ENCODE results near the gene FMC1. TPM values are rescaled to one million over a fixed set of nuclear protein-coding genes. Genes with fewer than 3 reads are reported as not detected.

The FMC1 gene
- polyA plus RNA-seq, 1 donor (not counting 4 experiments of a cell fraction or from before 2014, with no cell fraction given) = 7.8 TPM

- H3K9ac ChIP-seq (ENCODE audit: control insufficient read depth, extremely low read depth, insufficient read depth, low read length) = peak overlapping the region; percentile 97
Measured at GRCh38 chr7:139361523-139361922, 20.4 kb downstream of the FMC1 start.

GRCh38 chr7:139362302-139362701 lies 21.2 kb downstream of the FMC1 start:
- no peaks in the 10 kb centered on the region for H3K9me3 ChIP-seq (ENCODE audit: control insufficient read depth, low read depth, low read length)
- H3K9me1 ChIP-seq (ENCODE audit: control insufficient read depth, extremely low read depth, insufficient read depth, low read length) = no peaks in the 10 kb centered on the region
- TF ChIP-seq CTCF (optimal IDR thresholded peaks at IDR 0.05 in 1 of 3, IDR thresholded peaks at IDR 0.05 in 1 of 3, conservative IDR thresholded peaks at IDR 0.05 in 1 of 3; ENCODE audit: extremely low read depth in 1 of 3, insufficient read depth in 2 of 3, low read length in 3 of 3) (no peak), EZH2 (IDR thresholded peaks at IDR 0.05; ENCODE audit: low read length) (no peak)
- H3K27me3 ChIP-seq (ENCODE audit: control insufficient read depth, extremely low read depth, insufficient read depth, low read length) = no peaks in the 10 kb centered on the region
- peaks cover 2 to 7% of the 10 kb centered on the region in 2 experiments for H3K36me3 ChIP-seq (ENCODE audit: control insufficient read depth in 2 of 2, extremely low read depth in 1 of 2, insufficient read depth in 2 of 2, low read length in 2 of 2)
- peaks cover 72% of the 10 kb centered on the region for H3K79me2 ChIP-seq (ENCODE audit: control insufficient read depth, insufficient read depth, low read length)
- DNase-seq (ENCODE audit: low read depth, low spot score) (no peak), FAIRE-seq (no peak)
- peaks cover 13% of the 10 kb centered on the region for H4K20me1 ChIP-seq (ENCODE audit: control insufficient read depth, extremely low read depth, insufficient read depth, low read length)
- peaks cover 27% of the 10 kb centered on the region for H3K4me1 ChIP-seq (ENCODE audit: control insufficient read depth, extremely low read depth, insufficient read depth, low read length)
- H3K27ac ChIP-seq (ENCODE audit: control insufficient read depth, insufficient read depth, low read length) = no peak overlapping the region
- H3K4me3 ChIP-seq (ENCODE audit: control insufficient read depth in 2 of 3, extremely low read depth in 1 of 3, insufficient read depth in 2 of 3, low read depth in 1 of 3, low read length in 3 of 3) = peak overlapping the region; percentile 89 to 92 (median 91)
- dilution Hi-C loops (cut with MboI; ENCODE audit: extremely low pct_ligation_motif_present, low sequenced_read_pairs) = no loop called here
- no peak overlapping the region for H2AFZ ChIP-seq (ENCODE audit: control insufficient read depth, low read length)
- H3K9ac ChIP-seq (ENCODE audit: control insufficient read depth, extremely low read depth, insufficient read depth, low read length) = peak overlapping the region; percentile 41
- H3K4me2 ChIP-seq (ENCODE audit: control insufficient read depth, extremely low read depth, insufficient read depth, low read depth, low read length) = peak overlapping the region; percentile 66

More at GRCh38 chr7:139361523-139361922, 20.4 kb downstream of the FMC1 start:
- peaks cover 2 to 7% of the 10 kb centered on the region in 2 experiments for H3K36me3 ChIP-seq (ENCODE audit: control insufficient read depth in 2 of 2, extremely low read depth in 1 of 2, insufficient read depth in 2 of 2, low read length in 2 of 2)
- H3K4me2 ChIP-seq (ENCODE audit: control insufficient read depth, extremely low read depth, insufficient read depth, low read depth, low read length) = peak overlapping the region; percentile 66
- H3K4me1 ChIP-seq (ENCODE audit: control insufficient read depth, extremely low read depth, insufficient read depth, low read length) = peaks cover 26% of the 10 kb centered on the region
- H3K9me3 ChIP-seq (ENCODE audit: control insufficient read depth, low read depth, low read length) = no peaks in the 10 kb centered on the region
- dilution Hi-C loops (cut with MboI; ENCODE audit: extremely low pct_ligation_motif_present, low sequenced_read_pairs) = no loop called here
- no peaks in the 10 kb centered on the region for H3K27me3 ChIP-seq (ENCODE audit: control insufficient read depth, extremely low read depth, insufficient read depth, low read length)
- peaks cover 13% of the 10 kb centered on the region for H4K20me1 ChIP-seq (ENCODE audit: control insufficient read depth, extremely low read depth, insufficient read depth, low read length)
- FAIRE-seq = no peak
- no peak overlapping the region for H2AFZ ChIP-seq (ENCODE audit: control insufficient read depth, low read length)
- peak overlapping the region; percentile 89 to 92 (median 91) for H3K4me3 ChIP-seq (ENCODE audit: control insufficient read depth in 2 of 3, extremely low read depth in 1 of 3, insufficient read depth in 2 of 3, low read depth in 1 of 3, low read length in 3 of 3)
- H3K27ac ChIP-seq (ENCODE audit: control insufficient read depth, insufficient read depth, low read length) = peak overlapping the region; percentile 97
- DNase-seq (ENCODE audit: low read depth, low spot score) = no peak
- no peaks in the 10 kb centered on the region for H3K9me1 ChIP-seq (ENCODE audit: control insufficient read depth, extremely low read depth, insufficient read depth, low read length)
- peaks cover 66% of the 10 kb centered on the region for H3K79me2 ChIP-seq (ENCODE audit: control insufficient read depth, insufficient read depth, low read length)
- TF ChIP-seq CTCF (optimal IDR thresholded peaks at IDR 0.05 in 1 of 3, IDR thresholded peaks at IDR 0.05 in 1 of 3, conservative IDR thresholded peaks at IDR 0.05 in 1 of 3; ENCODE audit: extremely low read depth in 1 of 3, insufficient read depth in 2 of 3, low read length in 3 of 3) (no peak), EZH2 (IDR thresholded peaks at IDR 0.05; ENCODE audit: low read length) (no peak)

Data from keratinocyte (primary cell).